ENCODE data around the gene AP1G1. TPM values are rescaled to one million over a fixed set of nuclear protein-coding genes. Genes with fewer than 3 reads are reported as not detected.

The AP1G1 gene
- total and polyA plus RNA-seq, 10 of the 15 experiments (the other 5 are each of a cell fraction or from before 2014, with no cell fraction given), result 5.9 to 83.7 (median 47.8) TPM

DNA sequence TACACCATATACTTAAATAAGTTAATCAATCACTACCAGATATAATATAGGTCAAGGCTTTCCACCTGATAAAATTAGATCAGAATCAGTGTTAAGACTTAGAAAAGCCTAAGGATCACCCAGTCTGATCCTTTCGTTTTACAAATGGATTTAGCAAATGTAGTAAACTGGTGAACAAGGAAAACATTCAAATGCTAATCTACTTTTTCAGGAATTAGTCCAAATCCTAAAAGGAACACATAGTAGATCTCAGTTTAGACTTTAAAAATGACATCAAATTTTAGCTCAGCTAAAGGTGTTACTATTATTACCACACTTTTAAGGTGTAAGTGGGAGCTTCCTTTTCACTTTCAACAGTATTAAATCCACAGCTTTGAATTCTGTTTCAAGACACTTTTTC lies 96.1 kb downstream of the AP1G1 start:
- ChIA-PET SMC1A (ENCODE audit: uncharacterized antibody, unreplicated experiment) (interaction anchor here (1.8 to 2.1 kb wide), 2 partner anchors 9 to 249 kb away, joined by 5 to 6 read pairs; no protein-coding TSS in a partner anchor), POLR2A (interaction anchor here (0.7 to 1.3 kb wide), 2 partner anchors 9 to 96 kb away, joined by 3 read pairs; partner anchors contain the start of gene AP1G1), CTCF (interaction anchor here (0.8 to 1.3 kb wide), 3 partner anchors 10 to 37 kb away, joined by 3 to 4 read pairs (median 3); no protein-coding TSS in a partner anchor), RAD21 (ENCODE audit: unreplicated experiment) (no interaction called here)
- TF ChIP-seq, protein P1, sequence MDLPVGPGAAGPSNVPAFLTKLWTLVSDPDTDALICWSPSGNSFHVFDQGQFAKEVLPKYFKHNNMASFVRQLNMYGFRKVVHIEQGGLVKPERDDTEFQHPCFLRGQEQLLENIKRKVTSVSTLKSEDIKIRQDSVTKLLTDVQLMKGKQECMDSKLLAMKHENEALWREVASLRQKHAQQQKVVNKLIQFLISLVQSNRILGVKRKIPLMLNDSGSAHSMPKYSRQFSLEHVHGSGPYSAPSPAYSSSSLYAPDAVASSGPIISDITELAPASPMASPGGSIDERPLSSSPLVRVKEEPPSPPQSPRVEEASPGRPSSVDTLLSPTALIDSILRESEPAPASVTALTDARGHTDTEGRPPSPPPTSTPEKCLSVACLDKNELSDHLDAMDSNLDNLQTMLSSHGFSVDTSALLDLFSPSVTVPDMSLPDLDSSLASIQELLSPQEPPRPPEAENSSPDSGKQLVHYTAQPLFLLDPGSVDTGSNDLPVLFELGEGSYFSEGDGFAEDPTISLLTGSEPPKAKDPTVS (IDR thresholded peaks at IDR 0.05; ENCODE audit: low read depth, low read length), result no peak
- TF ChIP-seq ZNF384 (IDR thresholded peaks at IDR 0.05; ENCODE audit: borderline replicate concordance, low read depth, low read length) (no peak), EGR1 (IDR thresholded peaks at IDR 0.05; ENCODE audit: borderline replicate concordance in 1 of 2, low read depth in 2 of 2, low read length in 2 of 2) (no peak), JUNB (IDR thresholded peaks at IDR 0.05) (no peak), NBN (IDR thresholded peaks at IDR 0.05) (no peak)
- H3K4me3 ChIP-seq, result no peak overlapping the region
- H3K9ac ChIP-seq (ENCODE audit: control insufficient read depth, insufficient read depth, low read length), result no peak overlapping the region
- no peaks in the 10 kb centered on the region for H3K27me3 ChIP-seq (replicated peaks in 1 of 2; ENCODE audit: control insufficient read depth in 2 of 2, insufficient read depth in 2 of 2, low read length in 1 of 2)
- ATAC-seq (no peak), FAIRE-seq (no peak), DNase-seq (ENCODE audit: low read depth, low spot score) (no peak)
- H2AFZ ChIP-seq (ENCODE audit: control insufficient read depth, low read depth, low read length), result no peak overlapping the region
- H3K4me1 ChIP-seq (ENCODE audit: control insufficient read depth, insufficient read depth, low read length), result peaks cover 7% of the 10 kb centered on the region
- H3K27ac ChIP-seq (ENCODE audit: control insufficient read depth, insufficient read depth), result no peak overlapping the region
- no peaks in the 10 kb centered on the region for H3K9me3 ChIP-seq (replicated peaks; ENCODE audit: control insufficient read depth, insufficient read depth, low read length)
- peaks cover 0 to 1% of the 10 kb centered on the region in 2 experiments; a peak in 1 of 4 replicates for H3K36me3 ChIP-seq (ENCODE audit: control insufficient read depth in 2 of 2, insufficient read depth in 2 of 2, low read length in 1 of 2)
- WGBS (ENCODE audit: insufficient coverage, insufficient replicate concordance, low lambda C conversion rate, missing lambda C conversion rate), result 96% methylated on average over 1 of the region's 1 CpG
- no peaks in the 10 kb centered on the region for H3K79me2 ChIP-seq (ENCODE audit: control insufficient read depth, insufficient read depth, low read length)
- no peaks in the 10 kb centered on the region for H4K20me1 ChIP-seq (ENCODE audit: control insufficient read depth, insufficient read depth)
- in situ Hi-C loops (cut with MboI) (no loop called here), intact Hi-C loops (cut with micrococcal nuclease; ENCODE audit: unreplicated experiment) (no loop called here)
- no peak overlapping the region for H3K4me2 ChIP-seq (ENCODE audit: control insufficient read depth, insufficient read depth)
- no TSS peak for BruUV-seq (replicated peaks)

DNA sequence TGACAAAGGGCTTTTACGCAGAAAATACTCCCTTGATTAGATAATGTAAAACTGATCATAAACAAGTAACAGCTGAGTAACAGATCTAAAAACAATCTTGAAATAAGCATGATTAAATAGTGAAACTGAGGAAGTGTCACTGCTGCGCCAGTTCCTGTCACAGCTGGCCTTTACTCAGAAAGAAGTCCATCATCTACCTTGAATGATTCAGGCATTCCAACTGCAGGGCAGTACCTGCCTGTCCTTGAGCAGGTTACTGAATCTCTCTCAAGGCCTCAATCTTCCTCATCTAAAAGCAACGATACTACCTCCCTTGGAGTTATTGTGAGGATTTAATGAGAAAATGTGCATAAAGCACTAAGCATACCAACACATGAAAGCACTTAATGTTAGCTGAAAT lies 96.8 kb downstream of the AP1G1 start:
- peaks cover 0 to 1% of the 10 kb centered on the region in 2 experiments; a peak in 1 of 4 replicates for H3K36me3 ChIP-seq (ENCODE audit: control insufficient read depth in 2 of 2, insufficient read depth in 2 of 2, low read length in 1 of 2)
- in situ Hi-C loops (cut with MboI) (no loop called here), intact Hi-C loops (cut with micrococcal nuclease; ENCODE audit: unreplicated experiment) (no loop called here)
- H2AFZ ChIP-seq (ENCODE audit: control insufficient read depth, low read depth, low read length), result no peak overlapping the region
- no peak overlapping the region for H3K27ac ChIP-seq (ENCODE audit: control insufficient read depth, insufficient read depth)
- no peaks in the 10 kb centered on the region for H3K27me3 ChIP-seq (replicated peaks in 1 of 2; ENCODE audit: control insufficient read depth in 2 of 2, insufficient read depth in 2 of 2, low read length in 1 of 2)
- no peaks in the 10 kb centered on the region for H4K20me1 ChIP-seq (ENCODE audit: control insufficient read depth, insufficient read depth)
- BruUV-seq (replicated peaks), result no TSS peak
- ChIA-PET SMC1A (ENCODE audit: uncharacterized antibody, unreplicated experiment) (interaction anchor here (1.8 to 2.1 kb wide), 2 partner anchors 10 to 249 kb away, joined by 5 to 6 read pairs; no protein-coding TSS in a partner anchor), CTCF (interaction anchor here (0.8 to 1.3 kb wide), 3 partner anchors 30 to 171 kb away, joined by 3 to 4 read pairs (median 3); no protein-coding TSS in a partner anchor), POLR2A (interaction anchor here (1.3 kb wide), 1 partner anchor 97 kb away, joined by 3 read pairs; the partner anchor contains the start of gene AP1G1), RAD21 (ENCODE audit: unreplicated experiment) (no interaction called here)
- H3K4me1 ChIP-seq (ENCODE audit: control insufficient read depth, insufficient read depth, low read length), result peaks cover 7% of the 10 kb centered on the region
- FAIRE-seq (peak; percentile 38), ATAC-seq (peak; percentile 64), DNase-seq (ENCODE audit: low read depth, low spot score) (no peak)
- 75% methylated on average over 3 of the region's 3 CpGs for WGBS (ENCODE audit: insufficient coverage, insufficient replicate concordance, low lambda C conversion rate, missing lambda C conversion rate)
- H3K79me2 ChIP-seq (ENCODE audit: control insufficient read depth, insufficient read depth, low read length), result no peaks in the 10 kb centered on the region
- H3K9ac ChIP-seq (ENCODE audit: control insufficient read depth, insufficient read depth, low read length), result no peak overlapping the region
- H3K4me2 ChIP-seq (ENCODE audit: control insufficient read depth, insufficient read depth), result 0 out of 2 replicates have a peak overlapping the region, but pooled peaks have one; percentile 39
- H3K9me3 ChIP-seq (replicated peaks; ENCODE audit: control insufficient read depth, insufficient read depth, low read length), result no peaks in the 10 kb centered on the region
- no peak overlapping the region for H3K4me3 ChIP-seq
- TF ChIP-seq, protein P2, sequence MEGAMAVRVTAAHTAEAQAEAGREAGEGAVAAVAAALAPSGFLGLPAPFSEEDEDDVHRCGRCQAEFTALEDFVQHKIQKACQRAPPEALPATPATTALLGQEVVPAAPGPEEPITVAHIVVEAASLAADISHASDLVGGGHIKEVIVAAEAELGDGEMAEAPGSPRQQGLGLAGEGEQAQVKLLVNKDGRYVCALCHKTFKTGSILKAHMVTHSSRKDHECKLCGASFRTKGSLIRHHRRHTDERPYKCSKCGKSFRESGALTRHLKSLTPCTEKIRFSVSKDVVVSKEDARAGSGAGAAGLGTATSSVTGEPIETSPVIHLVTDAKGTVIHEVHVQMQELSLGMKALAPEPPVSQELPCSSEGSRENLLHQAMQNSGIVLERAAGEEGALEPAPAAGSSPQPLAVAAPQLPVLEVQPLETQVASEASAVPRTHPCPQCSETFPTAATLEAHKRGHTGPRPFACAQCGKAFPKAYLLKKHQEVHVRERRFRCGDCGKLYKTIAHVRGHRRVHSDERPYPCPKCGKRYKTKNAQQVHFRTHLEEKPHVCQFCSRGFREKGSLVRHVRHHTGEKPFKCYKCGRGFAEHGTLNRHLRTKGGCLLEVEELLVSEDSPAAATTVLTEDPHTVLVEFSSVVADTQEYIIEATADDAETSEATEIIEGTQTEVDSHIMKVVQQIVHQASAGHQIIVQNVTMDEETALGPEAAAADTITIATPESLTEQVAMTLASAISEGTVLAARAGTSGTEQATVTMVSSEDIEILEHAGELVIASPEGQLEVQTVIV (IDR thresholded peaks at IDR 0.05; ENCODE audit: borderline replicate concordance, partially characterized antibody), result no peak
- TF ChIP-seq NFIC (IDR thresholded peaks at IDR 0.05; ENCODE audit: low read depth, low read length) (no peak), NFXL1 (IDR thresholded peaks at IDR 0.05; ENCODE audit: borderline replicate concordance) (no peak), SPI1 (IDR thresholded peaks at IDR 0.05; ENCODE audit: borderline replicate concordance, insufficient read depth, low read depth, low read length) (peak; percentile 10; the same call in 1 of the 2 replicates), TCF3 (IDR thresholded peaks at IDR 0.05; ENCODE audit: borderline replicate concordance, insufficient read depth, low read depth, low read length) (no peak), BACH1 (IDR thresholded peaks at IDR 0.05; ENCODE audit: borderline replicate concordance) (no peak), GATAD2B (conservative IDR thresholded peaks at IDR 0.05; ENCODE audit: low read depth) (no peak)
